GM21423 (cell line): Measurements from ENCODE around the gene ADAP2.
"Not testable (repeated sequence)": the region's sequence is repeated elsewhere in the genome, so short reads cannot be mapped to it uniquely, and the experiment has no call there.

Experiments
- ATAC-seq: cut with Tn5 transposase; IDR thresholded peaks from one replicate; pipeline ENCODE4 v1.9.1; 2021; ENCODE audit warnings: mild to moderate bottlenecking, moderate library complexity; ENCODE audit not compliant: unreplicated experiment

The ADAP2 gene, protein sequence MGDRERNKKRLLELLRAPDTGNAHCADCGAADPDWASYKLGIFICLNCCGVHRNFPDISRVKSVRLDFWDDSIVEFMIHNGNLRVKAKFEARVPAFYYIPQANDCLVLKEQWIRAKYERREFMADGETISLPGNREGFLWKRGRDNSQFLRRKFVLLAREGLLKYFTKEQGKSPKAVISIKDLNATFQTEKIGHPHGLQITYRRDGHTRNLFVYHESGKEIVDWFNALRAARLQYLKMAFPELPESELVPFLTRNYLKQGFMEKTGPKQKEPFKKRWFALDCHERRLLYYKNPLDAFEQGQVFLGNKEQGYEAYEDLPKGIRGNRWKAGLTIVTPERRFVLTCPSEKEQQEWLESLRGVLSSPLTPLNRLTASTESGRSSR

DNA sequence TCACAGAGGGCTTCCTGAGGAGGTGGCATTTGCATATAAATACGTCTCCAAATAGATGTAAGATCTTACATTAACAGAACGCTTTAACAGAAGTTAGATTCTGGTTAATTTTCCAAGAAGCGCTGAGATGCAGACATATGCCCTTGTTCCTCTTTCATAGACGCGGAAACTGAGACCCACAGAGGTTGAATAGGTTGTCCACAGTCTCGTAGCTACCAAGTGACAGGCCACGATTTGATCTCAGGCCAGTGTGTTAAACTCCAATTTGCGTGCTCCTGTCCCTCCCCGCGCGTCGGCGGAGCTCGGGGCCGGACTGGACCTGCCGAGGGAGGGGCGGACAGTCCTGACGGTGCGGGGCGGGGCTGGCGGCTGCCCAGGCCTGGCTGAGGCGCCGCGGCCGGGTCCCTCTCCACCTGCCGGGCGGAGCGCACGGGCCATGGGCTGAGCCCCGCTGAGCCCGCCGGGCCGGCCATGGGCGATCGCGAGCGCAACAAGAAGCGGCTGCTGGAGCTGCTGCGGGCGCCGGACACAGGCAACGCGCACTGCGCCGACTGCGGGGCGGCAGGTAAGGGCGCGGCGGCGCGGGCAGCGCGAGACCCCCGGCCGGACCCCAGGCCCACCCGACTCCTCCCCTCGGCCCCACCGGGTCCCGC is at the start of gene ADAP2:
Gene ADAP2, plus strand, starts transcription at position 402 of the 653 bp plus-strand sequence. Its CDS starts 70 bp downstream, at position 472.
- no peak for ATAC-seq

DNA sequence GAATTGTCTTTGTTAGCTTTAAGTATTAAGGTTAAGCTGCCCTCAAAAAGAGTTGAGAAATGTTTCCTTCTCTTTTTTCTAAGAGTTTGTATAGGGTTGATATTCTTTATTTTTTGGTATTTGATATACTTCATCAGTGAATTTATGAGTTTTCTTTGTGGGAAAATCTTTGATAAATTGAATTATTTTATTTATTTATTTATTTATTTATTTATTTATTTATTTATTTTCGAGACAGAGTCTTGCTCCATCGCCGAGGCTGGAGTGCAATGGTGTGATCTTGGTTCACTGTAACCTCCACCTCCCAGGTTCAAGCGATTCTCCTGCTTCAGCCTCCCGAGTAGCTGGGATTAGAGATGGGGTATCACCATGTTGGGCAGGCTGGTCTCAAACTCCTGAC is 35.6 kb upstream of the ADAP2 start:
- no peak for ATAC-seq

DNA sequence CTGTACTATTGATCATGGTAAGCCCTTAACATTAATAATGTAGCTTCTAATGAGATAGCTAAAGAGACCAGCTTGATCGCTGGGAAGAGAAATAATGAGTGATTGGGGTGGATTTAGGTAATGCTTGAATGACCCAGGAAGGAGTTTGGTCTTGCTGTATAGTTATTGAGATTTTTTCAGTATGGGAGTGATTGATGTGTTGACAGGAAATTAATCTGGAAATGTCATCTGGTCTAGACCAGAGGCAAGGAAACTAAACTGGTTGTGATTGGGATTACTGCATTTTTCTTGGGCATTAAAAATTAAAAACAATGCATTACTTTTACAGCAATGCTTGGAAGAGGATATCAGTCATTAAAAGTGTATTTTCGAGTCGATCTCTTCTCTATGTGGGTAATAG is 27.5 kb upstream of the ADAP2 start:
- no peak for ATAC-seq

DNA sequence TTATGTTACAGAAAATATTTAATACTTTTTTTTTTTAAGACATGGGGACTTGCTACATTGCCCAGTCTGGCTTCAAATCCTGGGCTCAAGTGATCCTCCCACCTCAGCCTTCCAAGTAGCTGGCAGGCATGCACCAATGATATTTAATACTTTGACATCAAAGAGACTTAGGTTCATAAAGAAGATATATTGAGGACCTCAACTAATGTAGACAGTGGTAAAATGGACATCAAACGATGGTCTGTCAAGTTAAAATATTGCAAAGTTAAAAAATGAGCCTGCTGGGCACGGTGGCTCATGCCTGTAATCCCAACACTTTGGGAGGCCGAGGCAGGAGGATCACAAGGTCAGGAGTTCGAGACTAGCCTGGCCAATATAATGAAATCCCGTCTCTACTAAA is 24.4 kb upstream of the ADAP2 start:
- ATAC-seq, result no peak

DNA sequence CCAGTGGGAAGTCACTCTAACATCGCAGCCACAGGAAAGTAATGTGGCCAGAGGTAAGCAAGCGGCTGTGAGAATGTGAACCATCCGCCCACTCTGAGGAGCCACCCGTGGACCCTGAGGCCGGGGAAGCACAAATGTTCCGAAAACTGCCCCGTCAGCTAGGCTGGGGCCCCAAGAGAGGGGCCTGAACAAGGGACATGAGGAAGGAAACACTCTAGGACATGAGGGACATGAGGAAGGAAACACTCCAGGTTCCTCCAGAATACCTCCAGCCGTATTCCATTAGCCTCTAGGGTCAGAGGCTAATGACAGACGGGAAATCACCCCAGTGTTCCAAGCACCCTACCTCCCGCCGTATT is 16.0 kb upstream of the ADAP2 start:
- no peak for ATAC-seq

DNA sequence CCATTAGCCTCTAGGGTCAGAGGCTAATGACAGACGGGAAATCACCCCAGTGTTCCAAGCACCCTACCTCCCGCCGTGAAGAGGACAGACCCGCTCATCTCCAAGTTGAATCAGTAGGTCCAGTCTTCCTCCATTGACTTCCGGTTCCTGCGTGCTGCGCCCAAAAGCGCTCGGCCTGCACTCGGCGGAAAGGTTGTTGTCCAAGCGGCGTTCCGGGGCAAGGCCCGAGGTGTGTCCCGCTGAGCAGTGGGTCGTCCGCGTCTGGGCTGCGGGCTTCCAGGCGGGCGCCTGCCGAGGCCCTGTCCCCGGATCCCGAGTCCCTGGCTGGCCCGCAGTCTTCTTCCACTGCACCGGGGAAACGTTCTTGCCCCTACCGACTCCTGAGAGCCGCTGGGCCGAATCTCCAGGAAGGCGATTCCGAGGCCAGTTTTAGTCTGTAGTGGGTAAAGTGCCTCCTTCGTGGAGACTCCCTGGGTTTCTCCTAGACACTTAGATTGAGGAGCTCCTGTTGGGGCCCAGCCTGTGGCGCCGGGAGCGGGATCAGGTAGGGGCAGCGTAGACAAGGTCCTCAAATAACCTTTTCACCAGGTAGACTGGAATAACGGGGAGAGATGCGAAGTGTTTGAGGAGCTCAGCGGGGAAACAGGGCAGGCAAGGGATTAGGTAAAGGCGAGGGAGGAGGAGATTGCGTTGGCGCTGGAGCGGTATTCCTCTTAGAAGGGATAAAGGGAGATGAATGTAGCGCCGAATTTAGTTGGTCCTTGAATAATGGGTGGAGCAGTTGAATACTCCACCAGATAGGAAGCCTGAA is 15.4 kb upstream of the ADAP2 start, which contains the start of gene TEFM:
Gene TEFM, minus strand, starts transcription at position 138 of the 811 bp plus-strand sequence. Its CDS starts 40 bp downstream, at position 98.
- ATAC-seq, result peak; percentile 88

DNA sequence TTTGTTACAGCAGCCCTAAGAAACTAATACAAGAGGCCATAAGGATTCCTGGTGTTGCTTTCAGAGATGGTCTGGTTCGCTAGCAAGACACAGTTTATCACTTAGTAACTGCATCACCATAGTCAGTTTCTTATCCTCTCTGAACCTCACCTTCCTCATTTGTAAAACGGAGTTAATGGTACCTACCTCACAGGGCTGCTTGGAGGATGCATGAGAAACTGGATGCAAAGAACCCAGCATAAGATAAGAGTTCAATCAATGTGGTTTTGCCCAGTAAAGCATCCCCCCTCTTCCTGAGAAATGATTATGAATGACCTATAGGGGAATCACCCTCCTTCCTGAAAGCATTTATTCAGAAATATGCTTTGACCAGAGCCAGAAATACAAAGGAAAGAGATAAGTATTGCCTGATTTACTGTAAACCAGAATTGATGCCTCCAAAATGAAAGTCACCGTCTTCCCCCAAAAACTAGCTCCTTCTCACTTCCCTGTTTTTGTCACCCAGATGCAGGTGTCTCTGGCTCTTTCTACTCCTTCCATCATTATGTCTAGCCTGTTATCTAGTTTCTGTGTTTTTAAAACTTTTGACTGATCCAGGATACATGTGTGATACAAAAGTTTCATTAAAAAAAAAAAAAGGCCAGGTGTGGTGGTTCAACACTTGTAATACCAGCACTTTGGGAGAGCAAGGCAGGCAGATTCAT is 12.9 kb upstream of the ADAP2 start:
- ATAC-seq, result no peak

DNA sequence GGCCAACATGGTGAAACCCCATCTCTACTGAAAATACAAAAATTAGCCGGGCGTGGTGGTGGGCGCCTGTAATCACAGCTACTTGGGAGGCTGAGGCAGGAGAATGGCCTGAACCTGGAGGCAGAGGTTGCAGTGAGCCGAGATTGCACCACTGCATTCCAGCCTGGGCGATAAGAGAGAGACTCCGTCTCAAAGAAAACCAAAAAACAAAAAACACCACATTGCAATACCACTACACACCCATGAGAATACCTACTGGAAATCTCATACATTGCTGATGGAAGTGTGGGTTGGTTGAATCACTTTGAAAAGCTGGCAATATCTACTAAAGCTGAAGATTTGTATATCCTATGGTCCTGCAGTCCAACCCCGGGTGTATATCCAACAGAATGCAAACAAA is 11.6 kb upstream of the ADAP2 start:
- not testable (repeated sequence) for ATAC-seq

DNA sequence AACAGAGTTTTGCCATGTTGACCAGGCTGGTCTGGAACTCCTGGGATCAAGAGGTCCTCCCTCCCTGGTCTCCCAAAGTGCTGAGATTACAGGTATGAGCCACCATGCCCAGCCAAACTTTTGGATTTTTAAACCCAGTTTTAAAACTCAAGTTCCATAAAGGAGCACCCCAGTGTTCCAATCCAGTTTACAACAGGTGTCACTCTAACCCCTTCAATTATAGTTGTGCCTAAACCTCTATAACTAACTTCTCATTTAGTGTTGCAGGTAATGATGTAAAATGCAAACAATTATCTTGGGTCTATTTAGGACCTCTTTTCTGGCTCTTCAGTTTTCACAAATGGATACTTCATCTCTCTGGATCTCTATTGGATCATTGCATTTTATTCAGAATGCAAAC is 7.8 kb upstream of the ADAP2 start:
- no peak for ATAC-seq

DNA sequence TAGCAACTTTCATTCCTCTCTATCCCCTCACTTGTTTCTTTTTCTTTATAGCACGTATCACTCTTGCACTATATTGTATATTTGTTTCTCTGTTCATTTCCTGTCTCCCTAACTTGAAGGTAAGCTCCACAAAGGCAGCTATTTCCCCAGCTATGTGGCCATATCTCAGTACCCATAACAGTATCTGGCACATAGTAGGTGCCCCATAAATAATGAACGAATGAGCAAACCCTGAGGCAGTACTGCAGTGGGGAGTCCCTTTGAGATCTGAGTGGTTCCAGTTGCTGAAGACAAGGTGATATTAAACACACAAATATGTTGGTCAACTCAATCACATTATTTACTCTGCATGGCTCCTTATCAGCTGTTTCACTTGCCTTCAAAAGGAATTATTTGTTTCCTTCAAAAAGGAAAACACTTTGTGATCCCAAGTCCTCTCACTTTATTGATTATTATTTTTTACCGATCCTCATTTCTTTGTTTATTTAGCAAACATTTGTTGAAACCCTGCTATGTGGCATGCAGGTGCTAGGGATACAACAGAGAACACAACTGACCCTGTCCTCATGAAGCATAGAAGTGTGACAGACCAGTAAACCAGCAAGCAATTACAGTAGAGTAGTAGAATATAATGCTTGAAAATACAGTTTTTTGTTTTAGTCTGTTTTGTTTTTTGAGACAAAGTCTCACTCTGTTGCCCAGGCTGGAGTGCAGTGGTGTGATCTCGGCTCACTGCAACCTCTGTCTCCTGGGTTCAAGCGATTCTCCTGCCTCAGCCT is 5.7 kb upstream of the ADAP2 start:
- no peak for ATAC-seq

DNA sequence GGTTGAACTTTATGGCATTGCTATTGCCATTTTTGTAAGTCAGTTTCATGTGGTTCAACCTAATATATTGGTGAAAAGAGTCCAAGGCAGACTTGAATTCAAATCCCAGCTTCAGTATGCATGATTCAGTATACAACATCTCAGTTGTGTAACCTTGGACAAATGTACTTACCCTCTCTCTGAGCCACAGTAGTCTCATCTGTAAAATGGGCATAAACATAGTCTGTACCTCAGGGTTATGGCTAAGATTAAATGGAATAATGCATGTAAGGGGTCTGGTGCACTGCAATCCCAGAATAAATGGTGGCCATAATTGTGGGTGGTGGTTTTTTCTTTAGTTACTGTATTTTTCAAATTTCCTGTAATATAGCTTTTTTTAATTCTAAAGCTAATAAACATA is 4.7 kb upstream of the ADAP2 start:
- no peak for ATAC-seq

DNA sequence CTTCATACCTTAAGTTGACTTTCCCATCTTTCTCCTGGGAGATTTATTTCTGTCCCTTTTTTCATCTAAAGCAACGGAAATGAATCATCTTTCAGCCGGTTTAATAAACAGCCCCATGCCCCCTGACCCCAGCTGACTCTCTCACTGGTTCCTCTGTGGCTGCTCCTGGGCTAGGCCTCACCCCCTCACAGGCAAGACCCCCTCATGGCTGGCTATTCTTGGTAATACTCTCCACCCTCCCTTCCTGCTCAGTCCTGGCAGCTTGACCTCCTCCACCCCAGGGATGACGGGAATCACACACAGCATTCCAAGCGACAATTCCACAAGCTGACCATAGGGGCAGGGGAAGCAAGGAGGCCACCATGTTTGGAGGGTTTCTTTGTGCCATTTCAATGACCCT is 1.5 kb upstream of the ADAP2 start:
- no peak for ATAC-seq

DNA sequence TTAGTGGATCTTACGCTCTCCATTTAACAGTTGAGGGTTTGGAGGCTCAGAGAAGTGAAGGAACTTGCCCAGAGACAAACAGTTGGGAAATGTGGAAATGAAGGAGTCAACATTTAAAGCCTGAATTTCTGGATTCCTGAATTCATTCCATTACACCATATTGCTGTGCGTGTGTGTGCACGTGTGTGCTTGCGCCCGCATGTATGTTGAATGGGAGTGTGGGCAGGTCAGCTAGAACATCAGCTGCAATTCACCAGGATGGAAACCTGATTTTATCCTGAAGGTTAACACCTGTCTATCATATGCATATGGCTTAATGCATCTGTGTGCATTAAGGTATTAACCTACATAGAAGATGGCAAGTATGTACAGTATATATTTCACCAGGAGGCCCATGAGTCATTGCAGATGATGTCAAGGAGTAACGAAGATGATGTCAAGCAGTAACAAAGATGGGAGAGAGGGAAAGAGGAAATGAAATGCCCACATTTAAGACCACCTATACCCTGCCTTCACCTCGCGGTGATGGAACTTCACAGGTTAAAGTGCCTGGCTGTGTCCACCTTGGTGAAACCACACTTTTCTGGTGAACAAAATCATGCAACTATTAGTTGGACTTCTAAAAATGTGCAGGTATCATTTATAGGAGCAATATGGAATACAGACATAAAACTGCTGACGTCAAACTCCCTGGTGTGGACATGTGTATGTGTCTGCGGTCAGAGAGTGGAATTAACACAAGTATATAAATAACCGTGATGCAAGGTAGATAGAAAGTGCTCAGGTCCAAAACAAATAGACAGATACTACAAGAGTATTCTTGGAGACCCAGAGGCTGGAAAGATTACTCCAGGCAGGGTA is 832 bp upstream of the ADAP2 start:
- ATAC-seq, result no peak

DNA sequence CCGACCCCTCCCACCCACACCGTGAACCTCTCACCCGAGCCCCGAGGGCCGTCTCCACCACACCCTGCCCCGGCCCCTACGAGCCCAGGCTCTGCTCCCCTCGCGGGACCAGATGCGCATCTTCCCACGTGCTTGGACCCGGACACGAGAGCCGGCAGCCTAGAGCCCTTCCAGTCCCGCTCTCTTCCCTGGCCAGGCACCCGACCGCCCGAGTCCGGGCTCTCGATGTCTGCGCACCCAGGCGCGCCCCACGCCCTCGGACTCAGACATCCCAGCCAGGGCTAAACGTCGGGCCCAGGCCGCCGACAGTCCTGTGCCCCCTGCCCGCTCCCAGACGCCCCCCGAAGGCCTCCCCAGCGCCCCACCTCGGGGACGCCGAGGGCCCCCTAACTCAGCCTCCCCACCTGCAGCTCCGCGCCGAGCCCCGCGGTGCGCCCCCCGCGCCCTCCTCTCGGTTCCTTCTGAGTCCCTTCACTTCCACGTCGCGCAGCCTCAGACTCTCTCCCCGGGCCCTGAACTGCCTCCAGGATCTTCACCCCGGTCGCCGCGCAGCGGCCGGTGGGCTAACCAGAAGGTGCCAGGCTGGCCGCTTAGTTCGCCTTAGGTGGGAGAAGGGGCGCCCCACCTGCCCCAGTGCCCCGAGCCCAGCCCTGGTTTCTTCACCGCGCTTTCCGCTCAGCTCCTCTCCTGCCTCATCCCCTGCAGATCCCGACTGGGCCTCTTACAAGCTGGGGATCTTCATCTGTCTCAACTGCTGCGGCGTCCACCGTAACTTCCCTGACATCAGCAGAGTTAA is 688 bp downstream of the ADAP2 start:
- ATAC-seq, result no peak

DNA sequence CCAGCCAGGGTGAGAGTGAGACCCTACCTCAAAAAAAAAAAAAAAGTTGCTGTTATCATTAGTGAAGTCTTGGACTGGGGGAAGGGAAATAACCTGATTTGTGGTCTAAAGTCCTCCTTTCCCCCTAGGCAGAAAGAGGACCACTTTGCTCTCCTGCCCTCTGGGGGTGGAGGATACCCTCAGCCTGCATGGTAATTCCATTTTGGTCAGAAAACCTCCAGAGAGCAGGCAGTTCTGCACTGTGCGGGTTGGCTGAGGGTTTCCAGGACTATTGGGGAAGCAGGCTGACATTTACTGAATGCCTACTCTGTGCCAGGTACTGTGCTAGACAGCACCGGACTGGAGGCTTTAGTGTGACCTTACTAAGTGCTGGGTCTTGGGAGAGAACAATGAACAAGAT is 2.6 kb downstream of the ADAP2 start:
- ATAC-seq, result no peak

DNA sequence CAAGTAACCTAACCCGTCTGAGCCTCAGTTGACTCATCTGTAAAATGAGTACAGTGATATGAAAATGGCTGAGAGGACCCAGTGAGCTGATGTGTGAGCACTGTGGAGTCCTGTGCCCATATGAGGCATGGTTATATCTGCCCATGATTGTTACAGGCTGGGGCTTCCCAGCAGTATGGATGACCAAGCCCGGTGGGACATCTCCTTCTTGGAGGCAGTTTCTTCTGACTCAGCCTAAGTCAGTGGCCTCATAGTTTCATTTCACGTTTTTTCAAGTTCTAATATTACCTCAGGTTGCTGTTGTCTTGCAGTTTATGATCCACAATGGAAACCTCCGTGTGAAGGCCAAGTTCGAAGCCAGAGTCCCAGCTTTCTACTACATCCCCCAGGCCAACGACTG is 4.8 kb downstream of the ADAP2 start:
- ATAC-seq, result no peak

DNA sequence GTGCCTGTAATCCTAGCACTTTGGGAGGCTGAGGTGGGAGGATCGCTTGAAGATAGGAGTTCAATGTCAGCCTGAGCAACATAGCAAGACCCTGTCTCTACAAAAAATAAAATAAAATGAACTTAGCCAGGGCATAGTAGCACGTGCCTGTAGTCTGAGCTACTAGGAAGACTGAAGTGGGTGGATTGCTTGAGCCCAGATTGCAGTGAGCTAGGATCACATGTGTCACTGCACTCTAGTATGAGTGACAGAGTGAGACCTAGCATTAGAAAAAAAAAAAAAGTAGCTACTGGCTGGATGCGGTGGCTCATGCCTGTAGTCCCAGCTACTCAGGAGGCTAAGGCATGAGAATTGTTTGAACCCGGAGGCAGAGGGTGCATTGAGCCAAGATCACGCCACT is 6.0 kb downstream of the ADAP2 start:
- ATAC-seq, result no peak

DNA sequence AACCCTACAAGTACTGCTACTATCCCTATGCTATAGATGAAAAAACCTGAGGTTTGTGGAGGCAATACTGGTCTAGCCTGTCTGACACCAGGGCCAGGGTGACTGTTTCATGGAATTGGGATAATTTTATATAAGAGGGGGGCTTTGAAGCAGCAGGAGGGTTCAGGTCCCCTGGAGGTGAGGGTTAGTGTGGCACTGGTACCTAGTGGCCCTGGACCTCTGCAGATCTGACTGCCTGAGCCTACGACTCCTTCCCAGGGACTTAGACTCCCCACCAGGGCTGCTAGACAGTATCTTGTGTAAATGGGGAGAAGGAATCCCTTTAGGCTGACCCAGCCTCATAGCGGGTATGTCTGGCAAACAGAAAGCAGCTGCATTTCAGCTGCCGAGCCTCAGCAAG is 6.8 kb downstream of the ADAP2 start:
- no peak for ATAC-seq
